Upper lobe of left lung (tissue), 6 donors: ENCODE measurements around the gene MX2. TPM values are rescaled to one million over a fixed set of nuclear protein-coding genes. Genes with fewer than 3 reads are reported as not detected.

Experiments
- ATAC-seq, 2 donors: fragments of 200-7000 bp; cut with Tn5 transposase; one replicate each; pipeline ENCODE4 v1.9.1; 2022; ENCODE audit warnings: mild to moderate bottlenecking in 2 of 2, moderate library complexity in 2 of 2; ENCODE audit not compliant: low FRiP score in 2 of 2
- DNase-seq, 2 donors: peaks; one replicate each; pipeline ENCODE4 v3.0.0-alpha.2; 2019 to 2020
- H3K27ac ChIP-seq, 4 donors: fragments of 200-600 bp; sonication (generic); one replicate each; pipeline ENCODE4 v1.5.1; 2016 to 2019
- H3K27me3 ChIP-seq, 4 donors: fragments of 200-600 bp; sonication (generic); one replicate each; pipeline ENCODE4 v1.5.1; 2017 to 2019
- H3K36me3 ChIP-seq, 4 donors: fragments of 200-600 bp; sonication (generic); one replicate each; pipeline ENCODE4 v1.5.1; 2016 to 2019
- H3K4me1 ChIP-seq, 4 donors: fragments of 200-600 bp; sonication (generic); one replicate each; pipeline ENCODE4 v1.5.1; 2018 to 2019
- H3K4me3 ChIP-seq, 4 donors: fragments of 200-600 bp; sonication (generic); one replicate each; pipeline ENCODE4 v1.5.1; 2017 to 2019; ENCODE audit warnings: mild to moderate bottlenecking in 2 of 4, moderate library complexity in 1 of 4
- H3K9me3 ChIP-seq, 4 donors: fragments of 200-600 bp; sonication (generic); one replicate each; pipeline ENCODE4 v1.5.1; 2018 to 2019
- EP300 ChIP-seq, 4 donors: sonication (generic); formaldehyde crosslinking; IDR thresholded peaks; one replicate each; pipeline ENCODE4 v1.5.1; 2017; ENCODE audit warnings: antibody characterized with exemption in 4 of 4, control low read depth in 2 of 4
- POLR2A ChIP-seq, 4 donors: fragments of 450-650 bp; IDR thresholded peaks; one replicate each; pipeline ENCODE4 v1.5.1; 2016 to 2017; ENCODE audit warnings: antibody characterized with exemption in 4 of 4, mild to moderate bottlenecking in 2 of 4
- POLR2AphosphoS5 ChIP-seq, 2 donors: sonication (generic); formaldehyde crosslinking; IDR thresholded peaks; one replicate each; pipeline ENCODE4 v1.5.1; 2017; ENCODE audit warnings: antibody characterized with exemption in 2 of 2
- WGBS, 2 donors: methylation state at CpG; one replicate each; pipeline ENCODE4 v1.1.5; 2017 to 2018; 5-methylcytosine and 5-hydroxymethylcytosine counted together
- total RNA-seq, 6 donors: library from RNA; depleted of rRNA in 4 of 6; stranded (reverse); fragments of >200 nt in 4 of 6; gene quantifications; one replicate each; pipeline versions ENCODE4 v1.1.0 to v1.2.1, GENCODE V29; 2016 to 2021
- TF ChIP-seq, protein P1 (sequence below), 6 experiments: fragments of 450-650 bp in 4 of 6; fragments of 200-600 bp in 2 of 6; sonication (generic) in 2 of 6; IDR thresholded peaks; one replicate each; pipeline ENCODE4 v1.5.1; 2016 to 2019; ENCODE audit warnings: antibody characterized with exemption in 6 of 6
- donor health status: DM: no; HTN: no; CAD: no; lungs with moderate emphysema.
- donor health status: DM: no; HTN: yes; CAD: no; lungs with severe emphysema.

Gene MX2
- total RNA-seq, 6 donors from 2014 or later: 5.8 to 37.2 (median 25.8) TPM

DNA sequence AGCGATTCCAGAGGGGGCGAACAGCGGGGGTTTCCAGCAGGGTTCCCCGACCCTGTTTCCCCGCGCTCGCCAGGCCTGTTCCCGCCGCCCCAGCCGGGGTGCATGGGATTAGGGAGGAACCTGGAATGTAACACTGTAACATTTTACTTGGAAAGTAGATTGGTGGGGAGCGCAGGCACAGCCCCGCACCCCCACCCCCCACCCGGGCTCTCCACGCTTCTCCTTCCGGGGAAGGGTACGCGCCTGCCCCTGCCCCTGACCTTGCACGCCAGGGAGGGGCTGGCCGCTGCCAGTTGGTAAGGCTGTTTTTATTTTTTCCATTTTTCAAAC is 44.8 kb upstream of the MX2 start:
- ATAC-seq (peak in 1 of 2 donors; percentile 4), DNase-seq (no peak)
- H3K36me3 ChIP-seq: no peaks in the 10 kb centered on the region
- no peak overlapping the region for H3K27ac ChIP-seq
- H3K27me3 ChIP-seq: peaks cover 0 to 12% (median 7%) of the 10 kb centered on the region in 4 donors
- H3K4me3 ChIP-seq: peak overlapping the region in 3 of 4 donors; percentile 35 to 54 (median 52)
- TF ChIP-seq, protein P1, sequence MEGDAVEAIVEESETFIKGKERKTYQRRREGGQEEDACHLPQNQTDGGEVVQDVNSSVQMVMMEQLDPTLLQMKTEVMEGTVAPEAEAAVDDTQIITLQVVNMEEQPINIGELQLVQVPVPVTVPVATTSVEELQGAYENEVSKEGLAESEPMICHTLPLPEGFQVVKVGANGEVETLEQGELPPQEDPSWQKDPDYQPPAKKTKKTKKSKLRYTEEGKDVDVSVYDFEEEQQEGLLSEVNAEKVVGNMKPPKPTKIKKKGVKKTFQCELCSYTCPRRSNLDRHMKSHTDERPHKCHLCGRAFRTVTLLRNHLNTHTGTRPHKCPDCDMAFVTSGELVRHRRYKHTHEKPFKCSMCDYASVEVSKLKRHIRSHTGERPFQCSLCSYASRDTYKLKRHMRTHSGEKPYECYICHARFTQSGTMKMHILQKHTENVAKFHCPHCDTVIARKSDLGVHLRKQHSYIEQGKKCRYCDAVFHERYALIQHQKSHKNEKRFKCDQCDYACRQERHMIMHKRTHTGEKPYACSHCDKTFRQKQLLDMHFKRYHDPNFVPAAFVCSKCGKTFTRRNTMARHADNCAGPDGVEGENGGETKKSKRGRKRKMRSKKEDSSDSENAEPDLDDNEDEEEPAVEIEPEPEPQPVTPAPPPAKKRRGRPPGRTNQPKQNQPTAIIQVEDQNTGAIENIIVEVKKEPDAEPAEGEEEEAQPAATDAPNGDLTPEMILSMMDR (IDR thresholded peaks at IDR 0.05): no peak
- TF ChIP-seq EP300 (IDR thresholded peaks at IDR 0.05): no peak
- no peak for TF ChIP-seq POLR2AphosphoS5 (IDR thresholded peaks at IDR 0.05)
- TF ChIP-seq POLR2A (IDR thresholded peaks at IDR 0.05): no peak
- H3K4me1 ChIP-seq: peaks cover 8 to 15% (median 14%) of the 10 kb centered on the region in 4 donors
- WGBS, 2 donors: 8 to 16% methylated on average over 19 of the region's 19 CpGs
- no peaks in the 10 kb centered on the region for H3K9me3 ChIP-seq

DNA sequence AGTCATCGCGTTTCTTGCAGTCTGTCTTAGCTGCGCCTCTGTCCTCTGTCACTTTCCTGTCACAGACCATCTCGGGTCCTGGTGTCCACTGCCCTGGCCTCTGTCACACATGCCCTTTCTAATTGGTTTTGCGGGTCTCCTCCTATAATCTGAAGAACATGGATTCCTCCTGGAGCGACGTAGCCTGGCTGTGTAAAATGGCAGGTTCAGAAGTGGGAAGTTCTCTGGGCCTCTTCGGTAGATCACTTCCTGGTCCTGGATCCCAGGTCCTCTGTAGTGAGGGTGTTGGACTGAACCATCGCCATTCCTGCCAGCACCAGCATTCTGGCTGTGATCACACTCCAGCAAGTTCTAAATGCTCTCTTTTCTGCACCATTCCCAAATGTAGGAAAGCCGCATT is 44.4 kb upstream of the MX2 start:
- DNase-seq (no peak), ATAC-seq (no peak)
- Histone ChIP-seq H3K36me3 (no peaks in the 10 kb centered on the region), H3K9me3 (no peaks in the 10 kb centered on the region), H3K4me3 (peak overlapping the region in 3 of 4 donors; percentile 35 to 54 (median 52)), H3K4me1 (peaks cover 8 to 15% (median 14%) of the 10 kb centered on the region in 4 donors), H3K27ac (no peak overlapping the region), H3K27me3 (peaks cover 0 to 12% (median 7%) of the 10 kb centered on the region in 4 donors)
- 67 to 78% methylated on average over 10 of the region's 10 CpGs for WGBS, 2 donors
- TF ChIP-seq, protein P1 (IDR thresholded peaks at IDR 0.05): no peak
- TF ChIP-seq EP300 (IDR thresholded peaks at IDR 0.05): no peak
- TF ChIP-seq POLR2A (IDR thresholded peaks at IDR 0.05): no peak
- no peak for TF ChIP-seq POLR2AphosphoS5 (IDR thresholded peaks at IDR 0.05)

DNA sequence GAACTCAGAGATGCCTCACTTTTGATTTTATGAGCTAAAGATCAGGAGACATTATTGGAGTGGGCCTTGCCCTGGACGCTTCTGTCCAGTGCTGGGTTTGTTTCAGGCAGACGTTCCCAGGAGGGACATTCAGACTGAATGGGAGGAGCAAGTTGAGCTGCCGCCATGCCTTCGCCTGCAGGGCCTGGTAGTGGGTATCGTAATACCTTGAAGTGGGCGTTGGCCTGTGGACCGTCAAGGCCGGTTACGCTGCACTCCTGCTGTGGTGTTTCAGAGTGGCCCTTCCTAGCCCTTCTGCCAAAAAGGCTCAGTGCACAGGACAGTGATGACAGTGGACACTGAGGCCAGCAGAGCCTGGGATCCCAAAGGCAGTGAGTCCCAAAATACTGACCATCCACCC is 43.6 kb upstream of the MX2 start:
- Histone ChIP-seq H3K4me3 (no peak overlapping the region), H3K4me1 (peaks cover 8 to 15% (median 14%) of the 10 kb centered on the region in 4 donors), H3K27me3 (peaks cover 0 to 12% (median 7%) of the 10 kb centered on the region in 4 donors), H3K9me3 (no peaks in the 10 kb centered on the region), H3K27ac (no peak overlapping the region), H3K36me3 (no peaks in the 10 kb centered on the region)
- TF ChIP-seq POLR2A (IDR thresholded peaks at IDR 0.05) (no peak), POLR2AphosphoS5 (IDR thresholded peaks at IDR 0.05) (no peak), EP300 (IDR thresholded peaks at IDR 0.05) (no peak)
- TF ChIP-seq, protein P1 (IDR thresholded peaks at IDR 0.05): no peak
- ATAC-seq (no peak), DNase-seq (peak in 1 of 2 donors; percentile 22)
- 79 to 89% methylated on average over 5 to 9 of the region's 9 CpGs for WGBS, 2 donors

DNA sequence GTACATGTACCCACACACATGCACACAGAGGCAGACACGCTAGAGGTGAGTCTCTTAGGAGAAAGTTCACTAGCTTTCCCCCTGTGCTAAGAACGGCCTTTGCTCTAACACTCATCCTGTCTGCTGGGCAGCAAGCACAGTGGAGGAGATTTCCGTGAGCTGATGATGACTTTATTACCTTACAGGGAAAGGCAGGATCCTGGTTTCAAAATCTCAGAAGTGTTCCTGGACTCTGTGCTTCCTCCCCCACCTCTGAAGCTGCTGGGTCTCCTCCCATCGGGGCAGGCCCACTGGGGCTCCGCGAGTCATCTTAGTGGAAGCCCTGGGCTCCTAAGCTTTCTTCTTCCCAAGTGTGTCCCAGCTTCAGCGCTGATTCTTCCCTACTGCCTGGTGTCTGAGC is 42.6 kb upstream of the MX2 start:
- TF ChIP-seq POLR2AphosphoS5 (IDR thresholded peaks at IDR 0.05) (no peak), POLR2A (IDR thresholded peaks at IDR 0.05) (no peak), EP300 (IDR thresholded peaks at IDR 0.05) (no peak)
- TF ChIP-seq, protein P1 (IDR thresholded peaks at IDR 0.05): no peak

More for the DNA sequence above, 42.6 kb upstream of the MX2 start:
- no peak for DNase-seq
- Histone ChIP-seq H3K27ac (no peak overlapping the region), H3K27me3 (peaks cover 0 to 12% (median 7%) of the 10 kb centered on the region in 4 donors), H3K36me3 (no peaks in the 10 kb centered on the region), H3K4me1 (peaks cover 8 to 15% (median 14%) of the 10 kb centered on the region in 4 donors), H3K9me3 (no peaks in the 10 kb centered on the region), H3K4me3 (no peak overlapping the region)
- no peak for ATAC-seq
- 83 to 94% methylated on average over 6 to 7 of the region's 7 CpGs for WGBS, 2 donors
